IMR-90 (cell line): ENCODE data around the gene WWC1. TPM values are rescaled to one million over a fixed set of nuclear protein-coding genes. Genes with fewer than 3 reads are reported as not detected.

Experiments
- ATAC-seq: fragments of 200-7000 bp; cut with Tn5 transposase; 2 replicates; pipeline ENCODE4 v1.9.1; 2020; ENCODE audit warnings: low read depth, mild to moderate bottlenecking, moderate library complexity
- BruUV-seq: library from RNA; stranded (reverse); fragments of 400-500 nt; replicated peaks from 2 replicates; lab custom pipeline; 2021; lab: Mats Ljungman, UMichigan
- CTCF ChIA-PET: fragments of 300-600 bp; formaldehyde crosslinking; extraction: SDS; loops from one replicate; lab custom pipeline; 2021; ENCODE audit warnings: antibody characterized with exemption; lab: Yijun Ruan, JAX
- POLR2A ChIA-PET: fragments of 300-600 bp; sonication (Branson Sonifier 250); formaldehyde crosslinking; loops from one replicate; lab custom pipeline; 2022; ENCODE audit warnings: antibody characterized with exemption; ENCODE audit not compliant: unreplicated experiment; lab: Charles Lee
- DNase-seq: peaks from one replicate; pipeline ENCODE4 v3.0.0; 2013
- H2AFZ ChIP-seq: replicated peaks from 2 replicates; pipeline ENCODE3; 2013; ENCODE audit warnings: low read length, mild to moderate bottlenecking; ENCODE audit not compliant: poor library complexity
- H2AK5ac ChIP-seq: 2 replicates; pipeline ENCODE4 v1.6.1; 2013; ENCODE audit warnings: low read depth, low read length, inconsistent platforms
- H2AK9ac ChIP-seq: replicated peaks from 2 replicates; pipeline ENCODE3; 2013; ENCODE audit warnings: mild to moderate bottlenecking, low read depth, low read length, moderate library complexity; ENCODE audit not compliant: poor library complexity
- H2BK120ac ChIP-seq: 2 replicates; pipeline ENCODE4 v1.6.1; 2013; ENCODE audit warnings: low read depth, low read length, inconsistent platforms
- H2BK15ac ChIP-seq: 3 replicates; pipeline ENCODE4 v1.6.1; 2013; ENCODE audit warnings: low read depth, low read length, inconsistent platforms
- H2BK20ac ChIP-seq: 2 replicates; pipeline ENCODE4 v1.6.1; 2013; ENCODE audit warnings: low read depth, mild to moderate bottlenecking, inconsistent platforms, low read length, moderate library complexity
- H2BK5ac ChIP-seq: 2 replicates; pipeline ENCODE4 v1.6.1; 2013; ENCODE audit warnings: mild to moderate bottlenecking, low read depth, low read length, inconsistent platforms; ENCODE audit not compliant: poor library complexity, severe bottlenecking
- H3K14ac ChIP-seq: replicated peaks from 2 replicates; pipeline ENCODE4 v1.6.1; 2013; ENCODE audit warnings: low read depth, low read length, inconsistent platforms
- H3K18ac ChIP-seq: 2 replicates; pipeline ENCODE4 v1.6.1; 2013; ENCODE audit warnings: low read depth, low read length, control low read depth
- H3K23ac ChIP-seq: 2 replicates; pipeline ENCODE4 v1.6.1; 2013; ENCODE audit warnings: low read depth, low read length, inconsistent platforms
- H3K27ac ChIP-seq: 2 replicates; pipeline ENCODE4 v1.5.1; 2013; ENCODE audit warnings: mild to moderate bottlenecking, control low read depth, low read length; ENCODE audit not compliant: insufficient read depth
- H3K27me3 ChIP-seq: 2 replicates; pipeline ENCODE4 v1.6.1; 2013; ENCODE audit warnings: low read length; ENCODE audit not compliant: control insufficient read depth, insufficient read depth
- H3K36me3 ChIP-seq: 2 replicates; pipeline ENCODE4 v1.6.1; 2013; ENCODE audit warnings: low read length, mixed read lengths; ENCODE audit not compliant: control insufficient read depth, insufficient read depth
- H3K4ac ChIP-seq: 2 replicates; pipeline ENCODE4 v1.6.1; 2013; ENCODE audit warnings: low read depth, low read length, inconsistent platforms
- H3K4me1 ChIP-seq: 2 replicates; pipeline ENCODE4 v1.6.1; 2013; ENCODE audit warnings: low read length, mixed read lengths; ENCODE audit not compliant: control insufficient read depth, insufficient read depth
- H3K4me2 ChIP-seq: 2 replicates; pipeline ENCODE4 v1.6.1; 2013; ENCODE audit warnings: low read depth, mild to moderate bottlenecking, control low read depth, low read length, moderate library complexity
- H3K4me3 ChIP-seq: 2 replicates; pipeline ENCODE4 v1.5.1; 2013; ENCODE audit warnings: low read depth, mild to moderate bottlenecking, control low read depth, low read length, moderate library complexity; ENCODE audit not compliant: insufficient read depth
- H3K56ac ChIP-seq: 2 replicates; pipeline ENCODE4 v1.6.1; 2013; ENCODE audit warnings: low read length, inconsistent platforms; ENCODE audit not compliant: insufficient read depth; ENCODE audit errors: extremely low read depth
- H3K79me1 ChIP-seq, 2 experiments: 2 replicates each; pipeline ENCODE4 v1.6.1; 2013; ENCODE audit warnings: low read length in 2 of 2, inconsistent platforms in 1 of 2, low read depth in 1 of 2
- H3K9ac ChIP-seq: 2 replicates; pipeline ENCODE4 v1.6.1; 2013; ENCODE audit warnings: low read depth, low read length, control low read depth
- H3K9me1 ChIP-seq: 2 replicates; pipeline ENCODE4 v1.6.1; 2013; ENCODE audit warnings: low read length, inconsistent platforms; ENCODE audit not compliant: insufficient read depth
- H3K9me3 ChIP-seq: 2 replicates; pipeline ENCODE4 v1.6.1; 2013; ENCODE audit warnings: low read length; ENCODE audit not compliant: control insufficient read depth, insufficient read depth
- H4K20me1 ChIP-seq: 2 replicates; pipeline ENCODE4 v1.6.1; 2013; ENCODE audit warnings: low read length, inconsistent platforms; ENCODE audit not compliant: insufficient read depth
- H4K5ac ChIP-seq: 2 replicates; pipeline ENCODE4 v1.6.1; 2013; ENCODE audit warnings: mild to moderate bottlenecking, low read depth, low read length, control low read depth
- H4K8ac ChIP-seq, 2 experiments: 2 replicates each; pipeline ENCODE4 v1.6.1; 2013; ENCODE audit warnings: low read depth in 2 of 2, low read length in 2 of 2, control low read depth in 1 of 2, inconsistent platforms in 1 of 2
- H4K91ac ChIP-seq: 2 replicates; pipeline ENCODE4 v1.6.1; 2013; ENCODE audit warnings: low read depth, low read length, inconsistent platforms; ENCODE audit not compliant: insufficient read depth
- BHLHE40 ChIP-seq: fragments of 150-350 bp; IDR thresholded peaks from 2 replicates; pipeline ENCODE4 v1.6.1; 2016; ENCODE audit warnings: mild to moderate bottlenecking, low read depth, low read length
- CHD1 ChIP-seq: IDR thresholded peaks from 2 replicates; pipeline ENCODE4 v1.6.1; 2012; ENCODE audit warnings: low read depth, low read length, improper control_type of control experiment
- FOS ChIP-seq: fragments of 150-350 bp; IDR thresholded peaks from 2 replicates; pipeline ENCODE4 v1.6.1; 2016; ENCODE audit warnings: low read depth, low read length
- MAFK ChIP-seq: IDR thresholded peaks from 2 replicates; pipeline ENCODE4 v1.6.1; 2012; ENCODE audit warnings: low read depth, low read length, improper control_type of control experiment
- MAZ ChIP-seq: IDR thresholded peaks from 2 replicates; pipeline ENCODE4 v1.6.1; 2012; ENCODE audit warnings: low read depth, mild to moderate bottlenecking, low read length, improper control_type of control experiment, moderate library complexity, borderline replicate concordance
- NFE2L2 ChIP-seq: fragments of 150-350 bp; IDR thresholded peaks from 2 replicates; pipeline ENCODE4 v1.6.1; 2016; ENCODE audit warnings: low read depth, mild to moderate bottlenecking, low read length
- RCOR1 ChIP-seq: IDR thresholded peaks from 2 replicates; pipeline ENCODE4 v1.6.1; 2012; ENCODE audit warnings: mild to moderate bottlenecking, low read length, improper control_type of control experiment; ENCODE audit not compliant: insufficient replicate concordance
- RFX5 ChIP-seq: IDR thresholded peaks from 2 replicates; pipeline ENCODE4 v1.8.0; 2012; ENCODE audit warnings: low read depth, mild to moderate bottlenecking, low read length, moderate library complexity
- SMC3 ChIP-seq: fragments of 150-350 bp; IDR thresholded peaks from 2 replicates; pipeline ENCODE4 v1.6.1; 2016; ENCODE audit warnings: low read depth, mild to moderate bottlenecking, antibody characterized with exemption, low read length, moderate library complexity
- USF2 ChIP-seq: fragments of 150-350 bp; IDR thresholded peaks from 2 replicates; pipeline ENCODE4 v1.6.1; 2017; ENCODE audit warnings: mild to moderate bottlenecking, antibody characterized with exemption, low read length, low read depth
- WGBS, 2 experiments: methylation state at CpG; one replicate each; pipeline versions ENCODE4 v1.1.5 to v1.1.7; 2013; ENCODE audit warnings: missing lambda C conversion rate in 2 of 2; ENCODE audit not compliant: insufficient read length in 1 of 2; ENCODE audit errors: extremely low coverage in 2 of 2; 5-methylcytosine and 5-hydroxymethylcytosine counted together
- dilution Hi-C: fragments of 300-500 bp; cut with HindIII; formaldehyde crosslinking; loops from one replicate; pipeline ENCODE4 v1.14.3; 2018; ENCODE audit warnings: low sequenced_read_pairs; ENCODE audit not compliant: unreplicated experiment
- in situ Hi-C: fragments of 300-500 bp; cut with MboI; formaldehyde crosslinking; loops from 3 replicates; pipeline ENCODE4 v1.14.3; 2019; ENCODE audit warnings: low sequenced_read_pairs, inconsistent platforms, mixed read lengths
- intact Hi-C: fragments of 100-400 bp; cut with micrococcal nuclease; formaldehyde crosslinking; loops from 2 replicates; pipeline ENCODE4 v1.10.0; 2022
- polyA plus RNA-seq, 3 experiments: library from polyadenylated mRNA; depleted of rRNA; stranded (reverse); fragments of >200 nt; gene quantifications; 2 replicates each; pipeline ENCODE4 v1.2.3, GENCODE V29; 2012; ENCODE audit warnings: low replicate concordance in 1 of 3
- total RNA-seq: library from RNA; depleted of rRNA; stranded (reverse); fragments of >200 nt; gene quantifications from 2 replicates; pipeline ENCODE4 v1.2.3, GENCODE V29; 2012
- TF ChIP-seq, protein P1 (sequence below): fragments of 150-350 bp; IDR thresholded peaks from 2 replicates; pipeline ENCODE4 v1.6.1; 2016; ENCODE audit warnings: low read depth, mild to moderate bottlenecking, low read length, moderate library complexity, borderline replicate concordance

Gene WWC1
- total and polyA plus RNA-seq, 2 of the 4 experiments (the other 2 are of a cell fraction), result 9.1 to 10.3 TPM

- no peaks in the 10 kb centered on the region for H3K9me3 ChIP-seq
- no peak overlapping the region for H4K91ac ChIP-seq
- in situ Hi-C loops (no loop called here), dilution Hi-C loops (no loop called here), intact Hi-C loops (no loop called here)
- no peaks in the 10 kb centered on the region for H3K27me3 ChIP-seq
- no TSS peak for BruUV-seq
- TF ChIP-seq NFE2L2, result no peak
- no peak for TF ChIP-seq BHLHE40
- TF ChIP-seq FOS, result no peak
- no peak for TF ChIP-seq MAFK
- no peak for TF ChIP-seq SMC3
- TF ChIP-seq CHD1, result no peak
- TF ChIP-seq, protein P1, sequence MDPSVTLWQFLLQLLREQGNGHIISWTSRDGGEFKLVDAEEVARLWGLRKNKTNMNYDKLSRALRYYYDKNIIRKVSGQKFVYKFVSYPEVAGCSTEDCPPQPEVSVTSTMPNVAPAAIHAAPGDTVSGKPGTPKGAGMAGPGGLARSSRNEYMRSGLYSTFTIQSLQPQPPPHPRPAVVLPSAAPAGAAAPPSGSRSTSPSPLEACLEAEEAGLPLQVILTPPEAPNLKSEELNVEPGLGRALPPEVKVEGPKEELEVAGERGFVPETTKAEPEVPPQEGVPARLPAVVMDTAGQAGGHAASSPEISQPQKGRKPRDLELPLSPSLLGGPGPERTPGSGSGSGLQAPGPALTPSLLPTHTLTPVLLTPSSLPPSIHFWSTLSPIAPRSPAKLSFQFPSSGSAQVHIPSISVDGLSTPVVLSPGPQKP, result no peak
- TF ChIP-seq RCOR1, result no peak
- no peak for TF ChIP-seq MAZ
- no peak for TF ChIP-seq USF2
- TF ChIP-seq RFX5, result no peak
- peaks cover 5% of the 10 kb centered on the region for H3K4me1 ChIP-seq
- H3K36me3 ChIP-seq, result no peaks in the 10 kb centered on the region
- H3K4me3 ChIP-seq, result no peak overlapping the region
- no peak overlapping the region for H3K14ac ChIP-seq
- CTCF ChIA-PET, result no interaction called here
- no peak overlapping the region for H2BK15ac ChIP-seq
- H2BK120ac ChIP-seq, result no peak overlapping the region
- H4K5ac ChIP-seq, result no peak overlapping the region
- no peaks in the 10 kb centered on the region; the same call in 1 of the 2 replicates for H4K20me1 ChIP-seq
- peaks cover 11% of the 10 kb centered on the region; the same call in 1 of the 2 replicates for H3K9me1 ChIP-seq
- no peak overlapping the region for H3K4ac ChIP-seq
- peaks cover 5 to 14% of the 10 kb centered on the region in 2 experiments; a peak in 3 of 4 replicates for H3K79me1 ChIP-seq
- no peak overlapping the region for H3K56ac ChIP-seq
- no CpG with 5 or more reads among the region's 13 CpGs for WGBS, 2 experiments
- no peak overlapping the region for H4K8ac ChIP-seq
- no peak overlapping the region for H3K27ac ChIP-seq
- H3K4me2 ChIP-seq, result no peak overlapping the region
- no peak for DNase-seq
- H2AK9ac ChIP-seq, result no peak overlapping the region
- H3K23ac ChIP-seq, result no peak overlapping the region
- no peak overlapping the region for H3K9ac ChIP-seq
- no peak overlapping the region for H2AFZ ChIP-seq
- no peak overlapping the region for H3K18ac ChIP-seq
- ATAC-seq, result no peak
- H2BK20ac ChIP-seq, result no peak overlapping the region
- H2BK5ac ChIP-seq, result no peak overlapping the region
- no peak overlapping the region for H2AK5ac ChIP-seq
- POLR2A ChIA-PET, result no interaction called here
Observed at GRCh38 chr5:168356171-168356570, 64.7 kb downstream of the WWC1 start.
